Skin of body (tissue), 2 donors: ENCODE data around the gene TMPRSS3. TPM values are rescaled to one million over a fixed set of nuclear protein-coding genes. Genes with fewer than 3 reads are reported as not detected.

Experiments used
- DNase-seq: peaks from one replicate; lab custom pipeline; 2025; lab: John Stamatoyannopoulos, UW
- total RNA-seq: library from RNA; depleted of rRNA; stranded (reverse); fragments of >200 nt; gene quantifications from one replicate; pipeline ENCODE4 v1.2.3, GENCODE V29; 2014

Gene TMPRSS3
- total RNA-seq, 1 donor from 2014 or later: 0.30 TPM

- no peak for DNase-seq
Observed at GRCh38 chr21:42427809-42428419, 32.1 kb upstream of the TMPRSS3 start.

DNA sequence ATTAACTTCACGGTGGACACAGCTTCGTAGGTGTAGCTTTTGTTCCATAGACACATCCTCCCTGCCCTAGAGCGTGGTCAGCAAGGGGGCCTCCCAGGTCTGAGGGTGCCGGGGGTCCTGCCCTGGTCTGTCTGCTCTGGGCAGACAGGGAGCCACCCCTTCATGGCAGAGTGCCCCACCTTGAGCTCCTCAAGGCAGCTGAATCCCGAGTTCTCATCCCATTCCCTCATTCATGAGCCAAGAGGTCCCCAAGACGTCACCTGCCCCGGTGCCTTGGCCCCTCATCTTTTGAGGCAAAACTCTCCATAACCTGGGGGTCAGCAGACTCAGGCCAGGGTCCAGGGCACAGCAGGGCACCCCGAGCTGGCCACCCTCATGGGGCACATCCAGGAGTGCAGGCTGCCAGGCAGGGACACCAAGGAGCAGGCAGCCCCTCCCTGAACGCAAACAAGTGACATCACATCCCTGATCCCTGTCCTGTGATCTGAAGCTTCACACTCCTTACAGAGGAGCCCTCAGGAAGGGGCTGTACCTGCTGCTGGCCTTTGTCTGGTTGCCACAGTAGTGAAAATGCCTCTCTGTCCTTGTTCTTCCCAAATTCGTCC, 31.1 kb upstream of the TMPRSS3 start:
- no peak for DNase-seq

GRCh38 chr21:42426424-42426823, 30.6 kb upstream of the TMPRSS3 start:
- DNase-seq: no peak

GRCh38 chr21:42425591-42425990, 29.7 kb upstream of the TMPRSS3 start:
- DNase-seq: no peak

DNA sequence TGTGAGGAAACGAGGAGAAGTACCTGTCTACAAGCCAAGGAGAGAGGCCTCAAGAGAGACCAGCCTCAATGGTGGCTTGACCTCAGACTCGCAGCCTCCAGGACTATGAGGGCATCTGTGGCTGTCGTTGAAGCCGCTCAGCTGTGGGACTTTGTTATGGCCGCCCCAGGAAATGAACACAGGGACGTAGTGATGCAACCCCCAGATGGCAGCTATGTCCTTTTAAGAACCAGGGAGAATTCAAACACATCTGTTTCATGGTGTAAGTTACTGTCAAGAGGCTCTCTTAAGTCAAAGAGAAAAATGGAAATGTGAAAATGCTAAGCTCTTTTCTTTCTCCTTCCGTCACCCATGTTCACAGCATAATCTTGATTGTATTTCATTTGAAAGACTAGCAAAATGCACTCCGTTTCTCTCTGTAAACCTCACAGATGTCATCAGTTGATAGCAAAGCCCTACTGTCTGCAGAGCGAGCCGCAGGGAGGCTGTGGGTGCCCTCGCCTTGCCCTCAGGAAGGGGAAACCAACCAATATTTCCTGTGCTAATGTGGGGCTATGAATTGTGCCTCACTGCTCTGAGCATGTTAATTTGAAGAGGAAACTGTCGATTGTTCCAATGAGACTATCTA, 29.2 kb upstream of the TMPRSS3 start:
- DNase-seq: no peak

DNA sequence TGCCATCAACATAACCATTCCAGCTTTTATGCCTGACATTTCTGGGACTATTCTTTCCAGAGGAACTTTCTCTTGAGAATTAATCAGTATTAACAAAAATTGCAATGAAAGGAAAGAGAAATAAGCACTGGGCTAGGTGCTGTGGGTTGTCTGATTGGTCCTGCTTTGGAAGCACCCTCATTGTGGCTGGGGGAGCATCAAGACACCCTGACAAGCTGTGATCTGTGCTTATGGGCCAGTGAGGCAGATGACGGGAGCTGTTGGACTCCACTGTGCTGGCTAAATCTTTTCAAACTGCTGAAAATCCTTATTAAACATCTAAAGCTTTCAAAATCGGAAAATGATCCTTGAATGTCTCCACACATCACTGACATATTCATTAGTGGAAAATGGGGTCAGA, 27.8 kb upstream of the TMPRSS3 start:
- DNase-seq: no peak

- DNase-seq: no peak
Observed at GRCh38 chr21:42423197-42423675, 27.4 kb upstream of the TMPRSS3 start.

GRCh38 chr21:42421018-42421793, 25.4 kb upstream of the TMPRSS3 start:
- DNase-seq: no peak

DNA sequence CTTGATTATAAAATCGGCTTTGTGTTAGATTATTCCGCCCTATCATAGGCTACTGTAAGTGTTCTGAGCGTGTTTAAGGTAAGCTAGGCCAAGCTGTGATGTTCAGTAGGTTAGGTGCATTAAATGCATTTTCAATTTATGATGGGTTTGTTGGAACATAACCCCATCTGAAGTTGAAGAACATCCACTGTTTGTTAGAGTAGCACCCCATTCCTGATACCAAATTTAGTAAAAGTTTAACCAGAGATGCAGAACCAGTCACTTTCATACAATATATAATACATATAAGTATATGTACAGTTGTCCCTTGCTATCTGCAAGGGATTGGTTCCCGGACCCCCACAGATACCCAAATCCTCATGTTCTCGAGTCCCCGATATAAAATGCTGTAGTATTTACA, 24.0 kb upstream of the TMPRSS3 start:
- DNase-seq: no peak

- no peak for DNase-seq
Observed at GRCh38 chr21:42418886-42419285, 23.0 kb upstream of the TMPRSS3 start.

DNA sequence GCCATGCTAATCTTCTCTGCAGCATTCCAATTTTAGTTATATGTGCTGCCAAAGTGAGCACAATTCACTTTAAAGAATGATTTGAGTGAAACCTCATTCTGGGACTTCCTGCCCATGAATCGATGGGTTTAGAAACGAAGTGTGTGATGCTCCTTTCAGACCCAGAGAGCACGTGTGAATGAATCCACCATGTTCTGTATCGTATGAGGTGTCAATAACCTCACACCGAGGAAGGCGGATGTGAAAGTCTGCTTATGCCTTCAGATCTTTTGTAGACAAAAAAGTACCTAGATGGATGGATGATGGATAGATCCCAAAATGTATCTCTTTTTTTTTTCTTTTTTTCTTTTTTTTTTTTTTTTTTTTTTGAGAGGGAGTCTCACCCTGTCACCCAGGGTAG, 21.7 kb upstream of the TMPRSS3 start:
- DNase-seq: no peak

DNA sequence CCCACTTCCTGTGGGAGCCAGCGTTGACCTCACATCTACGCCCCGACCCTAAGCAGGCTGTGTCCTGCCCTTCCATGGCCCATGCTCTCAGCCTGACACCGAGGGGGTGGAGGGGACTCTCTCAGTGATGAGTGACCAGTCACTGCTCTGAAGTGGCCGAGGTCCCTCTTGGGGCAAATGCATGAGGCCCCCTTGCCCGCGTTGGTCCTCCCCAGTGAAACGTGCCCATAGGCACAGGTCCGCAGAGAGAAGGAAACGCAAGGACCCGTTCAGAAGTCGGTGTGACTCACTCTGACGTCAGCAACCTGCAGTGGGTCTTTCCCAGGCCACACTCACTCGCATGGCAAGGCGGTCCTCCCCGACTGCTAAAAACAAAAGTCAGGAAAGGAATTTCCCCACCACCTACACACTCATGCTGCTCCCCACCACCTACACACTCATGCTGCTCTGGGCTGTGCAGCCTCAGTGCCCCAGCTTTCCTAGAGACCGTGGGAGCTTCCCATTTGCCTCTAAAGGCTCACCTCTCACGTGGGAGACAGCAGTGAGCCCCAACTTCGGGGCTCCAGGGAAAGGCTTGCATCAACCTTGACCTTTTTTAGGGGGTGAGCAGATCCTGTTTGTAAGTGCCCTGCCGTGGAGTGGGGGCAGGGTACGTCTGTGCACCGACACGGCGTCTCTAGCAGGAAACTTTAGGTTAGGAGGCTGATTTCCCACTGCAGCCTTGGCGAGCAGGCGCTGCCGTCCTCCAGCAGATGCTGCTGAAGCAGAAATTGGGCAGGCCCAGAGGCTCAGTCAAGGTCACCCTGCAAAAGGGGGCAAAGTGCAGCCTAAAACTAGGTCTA, 19.3 kb upstream of the TMPRSS3 start:
- no peak for DNase-seq

DNA sequence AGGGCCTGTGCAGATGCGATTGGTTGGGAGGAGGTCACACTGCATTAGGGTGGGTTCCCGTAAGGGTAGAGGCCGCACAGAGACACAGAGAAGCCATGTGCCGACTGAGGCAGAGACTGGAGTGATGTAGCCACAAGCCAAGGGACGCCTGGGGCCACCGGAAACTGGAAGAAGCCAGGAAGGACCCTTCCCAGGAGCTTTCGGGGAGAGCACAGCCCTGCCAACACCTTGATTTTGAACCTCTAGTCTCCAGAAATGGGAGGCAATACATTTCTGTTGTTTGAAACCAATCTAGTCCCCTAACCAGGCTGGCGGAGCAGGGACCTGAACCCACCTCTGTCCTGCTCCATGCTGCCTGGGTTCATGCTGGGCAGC, 18.7 kb upstream of the TMPRSS3 start:
- DNase-seq: no peak

DNA sequence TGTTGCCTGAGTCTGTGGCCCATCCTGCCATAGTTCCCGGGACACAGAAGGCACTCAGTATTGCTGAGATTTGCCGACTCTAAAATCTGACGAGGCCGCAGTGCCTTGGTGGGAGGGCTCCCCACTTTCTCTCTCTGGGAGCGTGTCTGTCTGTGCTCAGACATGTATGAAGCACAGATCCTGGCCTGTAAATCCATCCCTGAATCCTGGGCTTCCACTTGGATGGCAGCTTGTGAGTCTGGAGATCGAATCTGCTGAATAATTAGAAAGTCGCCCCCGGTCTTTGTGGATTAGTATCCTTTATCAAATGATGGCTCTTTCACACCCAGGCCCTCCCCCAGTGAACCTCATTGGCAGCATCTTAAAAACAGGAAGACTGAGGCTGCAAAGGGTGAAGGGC, 18.2 kb upstream of the TMPRSS3 start:
- no peak for DNase-seq

- DNase-seq: no peak
Observed at GRCh38 chr21:42413500-42413899, 17.6 kb upstream of the TMPRSS3 start.

- DNase-seq: no peak
Observed at GRCh38 chr21:42413093-42413492, 17.2 kb upstream of the TMPRSS3 start.

- no peak for DNase-seq
Observed at GRCh38 chr21:42412636-42412933, 16.7 kb upstream of the TMPRSS3 start.

- no peak for DNase-seq
Observed at GRCh38 chr21:42411891-42412635, 16.2 kb upstream of the TMPRSS3 start.

DNA sequence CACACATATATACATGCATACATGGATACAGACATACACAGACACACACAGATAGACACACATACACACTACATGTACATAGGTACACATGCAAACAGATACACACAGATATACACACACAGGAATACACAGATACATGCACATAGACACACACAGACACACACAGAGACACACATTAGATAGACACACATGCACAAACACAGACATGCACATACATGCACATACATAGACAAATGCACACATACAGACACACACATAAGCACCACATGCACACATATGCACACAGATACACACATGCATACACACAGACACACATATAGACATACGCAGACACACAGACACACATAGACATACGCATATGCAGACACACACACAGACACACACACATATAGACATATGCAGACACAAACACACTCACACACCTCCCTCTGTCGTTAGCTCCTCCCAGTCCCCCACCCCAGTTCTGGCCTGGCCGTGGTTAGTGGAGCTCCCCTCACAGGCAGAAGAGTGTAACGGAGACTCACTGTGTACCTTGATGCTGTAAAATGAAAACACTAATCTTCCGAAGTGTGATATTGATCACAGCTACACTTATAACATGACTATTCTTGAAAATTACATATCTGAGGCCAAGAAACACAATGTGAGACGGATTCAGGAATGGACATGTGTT, 15.5 kb upstream of the TMPRSS3 start:
- DNase-seq: no peak

GRCh38 chr21:42409366-42409765, 13.5 kb upstream of the TMPRSS3 start:
- no peak for DNase-seq
